A673 (cell line): ENCODE results near the gene KBTBD6. TPM values are rescaled to one million over a fixed set of nuclear protein-coding genes. Genes with fewer than 3 reads are reported as not detected.

Experiments
- BruUV-seq: library from RNA; stranded (reverse); fragments of 400-500 nt; replicated peaks from 2 replicates; lab custom pipeline; 2021; lab: Mats Ljungman, UMichigan
- CTCF ChIA-PET: fragments of 300-600 bp; sonication (Branson Sonifier 250); formaldehyde crosslinking; loops from one replicate; lab custom pipeline; 2022; ENCODE audit warnings: antibody characterized with exemption; lab: Charles Lee
- POLR2A ChIA-PET: fragments of 300-600 bp; sonication (Branson Sonifier 250); formaldehyde crosslinking; loops from one replicate; lab custom pipeline; 2022; ENCODE audit warnings: antibody characterized with exemption; ENCODE audit not compliant: low non-redundant PET; lab: Charles Lee
- DNase-seq: peaks from one replicate; pipeline ENCODE4 v3.0.0-alpha.2; 2015; ENCODE audit warnings: low spot score
- H3K27ac ChIP-seq: fragments of 200-600 bp; sonication (generic); 2 replicates; pipeline ENCODE4 v1.5.1; 2016; ENCODE audit warnings: mixed run types, low read depth, mild to moderate bottlenecking, mixed read lengths, antibody characterized with exemption, low read length; ENCODE audit not compliant: poor library complexity, severe bottlenecking
- H3K27me3 ChIP-seq: fragments of 200-600 bp; sonication (generic); replicated peaks from 2 replicates; pipeline ENCODE4 v1.6.1; 2017; ENCODE audit warnings: mixed run types, low read depth, mild to moderate bottlenecking, mixed read lengths, antibody characterized with exemption, low read length; ENCODE audit not compliant: insufficient read depth, poor library complexity
- H3K36me3 ChIP-seq: fragments of 200-600 bp; sonication (generic); 2 replicates; pipeline ENCODE4 v1.6.1; 2016; ENCODE audit warnings: mixed run types, mild to moderate bottlenecking, mixed read lengths, antibody characterized with exemption, low read length; ENCODE audit not compliant: insufficient read depth, poor library complexity, severe bottlenecking
- H3K4me1 ChIP-seq: fragments of 200-600 bp; sonication (generic); 2 replicates; pipeline ENCODE4 v1.6.1; 2017; ENCODE audit warnings: mixed run types, mild to moderate bottlenecking, mixed read lengths, antibody characterized with exemption, low read length; ENCODE audit not compliant: insufficient read depth, poor library complexity, severe bottlenecking
- H3K4me3 ChIP-seq: fragments of 200-600 bp; sonication (generic); 2 replicates; pipeline ENCODE4 v1.5.1; 2016; ENCODE audit warnings: low read depth, mixed run types, mild to moderate bottlenecking, mixed read lengths, low read length; ENCODE audit not compliant: poor library complexity, severe bottlenecking
- H3K9me3 ChIP-seq: fragments of 200-600 bp; sonication (generic); 2 replicates; pipeline ENCODE4 v1.6.1; 2016; ENCODE audit warnings: mixed run types, low read depth, mild to moderate bottlenecking, mixed read lengths, antibody characterized with exemption, low read length; ENCODE audit not compliant: poor library complexity, severe bottlenecking
- EZH2 ChIP-seq: fragments of 200-600 bp; sonication (generic); IDR thresholded peaks from 2 replicates; pipeline ENCODE4 v1.6.1; 2017; ENCODE audit warnings: borderline replicate concordance, low read depth, mild to moderate bottlenecking, mixed read lengths, antibody characterized with exemption, low read length; ENCODE audit not compliant: poor library complexity, severe bottlenecking
- intact Hi-C: fragments of 100-400 bp; cut with micrococcal nuclease; formaldehyde crosslinking; loops from one replicate; pipeline ENCODE4 v1.10.0; 2022; ENCODE audit not compliant: unreplicated experiment
- microRNA-seq: library from miRNA; unstranded; fragments of <30 nt; microRNA quantifications from one replicate; pipeline ENCODE4 v1.2.0, GENCODE V29; 2021
- total RNA-seq: library from RNA; stranded (reverse); gene quantifications from 2 replicates; pipeline ENCODE4 v1.2.3, GENCODE V29; 2021
- TF ChIP-seq, protein P1 (sequence below): fragments of 300-800, 200-600 bp; sonication (generic); conservative IDR thresholded peaks from 2 replicates; pipeline ENCODE4 v1.5.1; 2017; ENCODE audit warnings: low read depth, mild to moderate bottlenecking, antibody characterized with exemption, low read length, moderate library complexity, mixed read lengths

The KBTBD6 gene
- total RNA-seq, 1 experiment from 2014 or later = 15.7 TPM

DNA sequence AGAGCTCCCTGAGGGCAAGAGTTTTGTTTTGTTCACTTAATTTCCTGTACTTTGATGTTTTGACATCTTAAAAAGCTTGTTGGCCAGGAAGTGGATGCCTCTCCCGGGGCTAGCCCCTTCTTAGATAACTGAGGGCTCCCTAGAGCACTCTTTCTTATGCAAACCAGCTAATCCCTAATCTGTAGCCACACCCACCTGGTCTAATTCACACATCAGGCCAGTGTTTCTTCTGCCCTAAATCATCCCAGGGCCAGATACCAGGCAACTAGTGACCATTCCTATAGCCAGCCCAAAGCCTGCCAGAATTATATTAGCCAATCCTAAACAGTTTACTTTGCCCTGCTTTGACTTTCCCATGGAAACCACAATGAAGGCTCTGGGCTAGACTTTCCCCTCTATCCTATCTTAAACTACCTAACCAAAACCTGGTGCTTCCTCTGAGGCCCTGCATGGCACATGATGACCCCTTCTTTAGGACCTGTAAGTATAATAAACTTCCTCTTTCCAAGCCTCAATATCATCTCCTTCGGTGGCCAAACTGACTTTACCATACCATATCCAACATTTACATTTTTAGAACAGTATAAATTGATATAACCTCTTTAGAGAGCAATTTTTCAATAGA is 46.5 kb downstream of the KBTBD6 start:
- CTCF ChIA-PET = no interaction called here
- POLR2A ChIA-PET = no interaction called here
- Histone ChIP-seq H3K9me3 (no peaks in the 10 kb centered on the region), H3K4me1 (no peaks in the 10 kb centered on the region), H3K27me3 (no peaks in the 10 kb centered on the region), H3K36me3 (no peaks in the 10 kb centered on the region), H3K4me3 (no peak overlapping the region), H3K27ac (no peak overlapping the region)
- BruUV-seq = no TSS peak
- TF ChIP-seq, protein P1, sequence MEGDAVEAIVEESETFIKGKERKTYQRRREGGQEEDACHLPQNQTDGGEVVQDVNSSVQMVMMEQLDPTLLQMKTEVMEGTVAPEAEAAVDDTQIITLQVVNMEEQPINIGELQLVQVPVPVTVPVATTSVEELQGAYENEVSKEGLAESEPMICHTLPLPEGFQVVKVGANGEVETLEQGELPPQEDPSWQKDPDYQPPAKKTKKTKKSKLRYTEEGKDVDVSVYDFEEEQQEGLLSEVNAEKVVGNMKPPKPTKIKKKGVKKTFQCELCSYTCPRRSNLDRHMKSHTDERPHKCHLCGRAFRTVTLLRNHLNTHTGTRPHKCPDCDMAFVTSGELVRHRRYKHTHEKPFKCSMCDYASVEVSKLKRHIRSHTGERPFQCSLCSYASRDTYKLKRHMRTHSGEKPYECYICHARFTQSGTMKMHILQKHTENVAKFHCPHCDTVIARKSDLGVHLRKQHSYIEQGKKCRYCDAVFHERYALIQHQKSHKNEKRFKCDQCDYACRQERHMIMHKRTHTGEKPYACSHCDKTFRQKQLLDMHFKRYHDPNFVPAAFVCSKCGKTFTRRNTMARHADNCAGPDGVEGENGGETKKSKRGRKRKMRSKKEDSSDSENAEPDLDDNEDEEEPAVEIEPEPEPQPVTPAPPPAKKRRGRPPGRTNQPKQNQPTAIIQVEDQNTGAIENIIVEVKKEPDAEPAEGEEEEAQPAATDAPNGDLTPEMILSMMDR = no peak
- TF ChIP-seq EZH2 = no peak
- DNase-seq = peak; percentile 13
- intact Hi-C loops = no loop called here

DNA sequence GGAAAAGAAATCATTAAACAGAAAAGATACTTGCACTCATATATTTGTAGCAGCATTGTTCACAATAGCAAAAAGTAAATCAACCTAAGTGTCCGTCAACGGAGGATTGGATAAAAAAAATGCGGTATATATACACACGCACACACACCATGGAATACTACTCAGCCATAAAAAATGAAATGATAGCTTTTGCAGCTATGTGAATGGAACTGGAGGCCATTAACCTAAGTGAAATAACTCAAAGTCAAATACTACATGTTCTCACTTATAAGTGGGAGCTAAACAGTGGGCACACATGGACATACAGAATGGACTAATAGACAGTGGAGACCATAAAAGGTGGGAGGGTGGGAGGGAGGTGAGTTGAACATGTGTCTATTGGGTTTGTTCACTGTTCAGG is 52.9 kb downstream of the KBTBD6 start:
- intact Hi-C loops = no loop called here
- no peak overlapping the region for H3K4me3 ChIP-seq
- no peaks in the 10 kb centered on the region for H3K4me1 ChIP-seq
- no peaks in the 10 kb centered on the region for H3K9me3 ChIP-seq
- ChIA-PET CTCF (no interaction called here), POLR2A (no interaction called here)
- DNase-seq = no peak
- no peak for TF ChIP-seq EZH2
- TF ChIP-seq, protein P1 = no peak
- H3K36me3 ChIP-seq = peaks cover 27% of the 10 kb centered on the region
- H3K27me3 ChIP-seq = no peaks in the 10 kb centered on the region
- no peak overlapping the region for H3K27ac ChIP-seq
- no TSS peak for BruUV-seq

Small RNA genes lying within 50 kb of the gene (microRNA-seq; reads per million reads assigned to microRNA genes)
- gene MIR3168 = not detected

Other genes starting within 250 kb of the KBTBD6 start
- 29.1 and 31.5 TPM in 2 replicates for gene ELF1, start 113.5 kb downstream of the KBTBD6 start, total RNA-seq
- 11.9 and 12.5 TPM in 2 replicates for gene WBP4, start 71.3 kb downstream of the KBTBD6 start, total RNA-seq
- 10.2 and 10.8 TPM in 2 replicates for gene KBTBD7, start 61.8 kb upstream of the KBTBD6 start, total RNA-seq
- gene MTRF1, start 130.8 kb upstream of the KBTBD6 start, total RNA-seq = 16.5 and 18.0 TPM in 2 replicates
- 27.2 and 29.0 TPM in 2 replicates for gene NAA16, start 178.5 kb upstream of the KBTBD6 start, total RNA-seq